HUES64 (cell line): Measurements from ENCODE around the gene DPP7.

Source experiments
- H3K27ac ChIP-seq: 2 replicates; pipeline ENCODE4 v1.7.0; 2013; ENCODE audit warnings: low read depth, low read length, inconsistent platforms
- H3K27me3 ChIP-seq: 2 replicates; pipeline ENCODE4 v1.6.1; 2013; ENCODE audit warnings: mild to moderate bottlenecking, low read length; ENCODE audit not compliant: insufficient read depth
- H3K36me3 ChIP-seq: 2 replicates; pipeline ENCODE4 v1.6.1; 2013; ENCODE audit warnings: mild to moderate bottlenecking, low read length; ENCODE audit not compliant: insufficient read depth
- H3K4me1 ChIP-seq: 2 replicates; pipeline ENCODE4 v1.6.1; 2013; ENCODE audit warnings: mild to moderate bottlenecking, low read length, moderate library complexity; ENCODE audit not compliant: insufficient read depth
- H3K4me3 ChIP-seq: 2 replicates; pipeline ENCODE4 v1.5.1; 2013; ENCODE audit warnings: mild to moderate bottlenecking, low read length, moderate library complexity
- H3K9ac ChIP-seq: 2 replicates; pipeline ENCODE4 v1.6.1; 2013; ENCODE audit warnings: mild to moderate bottlenecking, low read depth, low read length
- H3K9me3 ChIP-seq: 2 replicates; pipeline ENCODE4 v1.6.1; 2013; ENCODE audit warnings: low read depth, low read length; ENCODE audit not compliant: insufficient read depth
- WGBS: fragments of 150-250, 120-280 bp; methylation state at CpG from one replicate; pipeline ENCODE4 v1.1.7; 2013; ENCODE audit warnings: missing lambda C conversion rate; 5-methylcytosine and 5-hydroxymethylcytosine counted together

The DPP7 gene

DNA sequence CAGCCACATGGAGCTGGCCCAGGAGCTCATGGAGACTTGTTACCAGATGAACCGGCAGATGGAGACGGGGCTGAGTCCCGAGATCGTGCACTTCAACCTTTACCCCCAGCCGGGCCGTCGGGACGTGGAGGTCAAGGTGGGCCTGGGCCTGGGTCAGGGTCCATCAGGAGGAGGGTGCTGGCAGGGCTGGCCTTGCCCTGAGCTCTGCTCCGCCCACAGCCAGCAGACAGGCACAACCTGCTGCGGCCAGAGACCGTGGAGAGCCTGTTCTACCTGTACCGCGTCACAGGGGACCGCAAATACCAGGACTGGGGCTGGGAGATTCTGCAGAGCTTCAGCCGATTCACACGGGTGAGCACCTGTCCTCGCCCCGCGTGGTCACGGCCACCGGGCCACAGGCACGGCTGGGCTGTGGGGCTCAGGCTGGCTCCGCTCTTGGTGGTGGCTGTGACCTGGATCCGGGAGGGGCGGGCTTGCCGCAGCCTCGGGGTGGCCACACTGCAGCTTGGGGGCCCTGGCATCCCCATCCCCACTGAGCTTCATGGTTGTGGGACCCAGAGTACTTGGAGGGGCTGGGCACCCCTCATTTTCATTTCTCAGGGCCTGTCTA lies 7.1 kb downstream of the DPP7 start:
- Histone ChIP-seq H3K27me3 (no peaks in the 10 kb centered on the region), H3K9ac (no peak overlapping the region), H3K27ac (no peak overlapping the region), H3K36me3 (peaks cover 59% of the 10 kb centered on the region), H3K4me3 (no peak overlapping the region), H3K4me1 (no peaks in the 10 kb centered on the region), H3K9me3 (0 out of 2 replicates have a peak, but pooled peaks cover 5% of the 10 kb centered on the region)
- WGBS = 96% methylated on average over 27 of the region's 27 CpGs

- Histone ChIP-seq H3K27me3 (no peaks in the 10 kb centered on the region), H3K4me3 (no peak overlapping the region), H3K27ac (no peak overlapping the region), H3K9ac (no peak overlapping the region), H3K4me1 (no peaks in the 10 kb centered on the region), H3K9me3 (0 out of 2 replicates have a peak, but pooled peaks cover 11% of the 10 kb centered on the region), H3K36me3 (peaks cover 65% of the 10 kb centered on the region)
- WGBS = 95% methylated on average over 27 of the region's 27 CpGs
These were observed 7.8 kb downstream of the DPP7 start for GRCh38 chr9:137106662-137107250.

GRCh38 chr9:137105814-137106661 lies 8.5 kb downstream of the DPP7 start:
- WGBS = 94% methylated on average over 31 of the region's 31 CpGs
- Histone ChIP-seq H3K4me1 (no peaks in the 10 kb centered on the region), H3K27ac (no peak overlapping the region), H3K9ac (no peak overlapping the region), H3K27me3 (no peaks in the 10 kb centered on the region), H3K36me3 (peaks cover 72% of the 10 kb centered on the region), H3K4me3 (no peak overlapping the region), H3K9me3 (0 out of 2 replicates have a peak, but pooled peaks cover 11% of the 10 kb centered on the region)

DNA sequence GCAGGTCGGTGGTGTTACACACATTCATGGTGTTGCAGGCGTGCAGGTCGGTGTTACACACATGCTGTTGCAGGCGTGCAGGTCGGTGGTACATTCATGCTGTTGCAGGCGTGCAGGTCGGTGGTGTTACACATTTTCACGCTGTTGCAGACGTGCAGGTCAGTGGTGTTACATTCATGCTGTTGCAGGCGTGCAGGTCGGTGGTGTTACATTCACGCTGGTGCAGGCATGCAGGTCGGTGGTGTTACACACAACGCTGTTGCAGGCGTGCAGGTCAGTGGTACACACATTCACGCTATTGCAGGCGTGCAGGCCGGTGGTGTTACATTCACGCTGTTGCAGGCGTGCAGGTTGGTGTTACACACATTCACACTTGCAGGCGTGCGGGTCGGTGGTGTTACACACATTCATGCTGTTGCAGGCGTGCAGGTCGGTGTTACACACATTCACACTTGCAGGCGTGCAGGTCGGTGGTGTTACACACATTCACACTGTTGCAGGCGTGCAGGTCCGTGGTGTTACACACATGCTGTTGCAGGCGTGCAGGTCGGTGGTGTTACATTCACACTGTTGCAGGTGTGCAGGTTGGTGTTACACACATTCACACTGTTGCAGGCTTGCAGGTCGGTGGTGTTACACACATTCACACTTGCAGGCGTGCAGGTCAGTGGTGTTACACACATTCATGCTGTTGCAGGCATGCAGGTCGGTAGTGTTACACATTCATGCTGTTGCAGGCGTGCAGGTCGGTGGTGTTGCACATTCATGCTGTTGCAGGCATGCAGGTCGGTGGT lies 11.1 kb downstream of the DPP7 start:
- no peak overlapping the region for H3K4me3 ChIP-seq
- H3K27ac ChIP-seq = no peak overlapping the region
- H3K9ac ChIP-seq = no peak overlapping the region
- H3K4me1 ChIP-seq = no peaks in the 10 kb centered on the region
- no peaks in the 10 kb centered on the region for H3K27me3 ChIP-seq
- peaks cover 86% of the 10 kb centered on the region for H3K36me3 ChIP-seq
- WGBS = 93% methylated on average over 37 of the region's 37 CpGs
- H3K9me3 ChIP-seq = 0 out of 2 replicates have a peak, but pooled peaks cover 11% of the 10 kb centered on the region

DNA sequence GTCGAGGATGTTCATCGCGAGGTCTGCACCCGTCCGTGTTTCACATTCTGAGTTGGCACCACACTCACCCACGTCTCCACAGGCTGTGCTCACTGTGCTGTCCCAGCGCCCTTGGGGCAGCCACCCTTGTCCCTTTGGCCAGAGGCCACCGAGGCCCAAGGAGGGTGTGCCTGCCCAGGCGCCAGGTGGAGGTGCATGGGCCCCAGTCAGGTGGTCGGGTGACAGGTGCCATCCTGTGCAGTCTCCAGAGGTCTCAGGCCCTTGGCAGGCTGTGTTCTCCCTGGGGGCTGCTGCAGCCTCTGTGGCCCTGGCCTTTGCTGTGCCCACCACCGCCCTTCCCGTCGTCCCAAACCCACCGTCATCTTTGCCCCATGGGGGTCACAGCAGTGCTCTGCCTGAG lies 15.3 kb downstream of the DPP7 start:
- H3K27ac ChIP-seq = no peak overlapping the region
- H3K36me3 ChIP-seq = peaks cover 76% of the 10 kb centered on the region
- H3K9me3 ChIP-seq = 0 out of 2 replicates have a peak, but pooled peaks cover 11% of the 10 kb centered on the region
- no peak overlapping the region for H3K9ac ChIP-seq
- no peaks in the 10 kb centered on the region for H3K4me1 ChIP-seq
- no peaks in the 10 kb centered on the region for H3K27me3 ChIP-seq
- no peak overlapping the region for H3K4me3 ChIP-seq
- 97% methylated on average over 14 of the region's 14 CpGs for WGBS

- Histone ChIP-seq H3K27me3 (no peaks in the 10 kb centered on the region), H3K9ac (no peak overlapping the region), H3K27ac (no peak overlapping the region), H3K4me1 (no peaks in the 10 kb centered on the region), H3K36me3 (peaks cover 65% of the 10 kb centered on the region), H3K9me3 (0 out of 2 replicates have a peak, but pooled peaks cover 11% of the 10 kb centered on the region), H3K4me3 (no peak overlapping the region)
- 94% methylated on average over 20 of the region's 20 CpGs for WGBS
These were observed 16.6 kb downstream of the DPP7 start for GRCh38 chr9:137097761-137098462.

- Histone ChIP-seq H3K36me3 (peaks cover 64% of the 10 kb centered on the region), H3K27me3 (no peaks in the 10 kb centered on the region), H3K27ac (no peak overlapping the region), H3K9me3 (0 out of 2 replicates have a peak, but pooled peaks cover 2% of the 10 kb centered on the region), H3K4me1 (no peaks in the 10 kb centered on the region), H3K9ac (no peak overlapping the region), H3K4me3 (no peak overlapping the region)
- WGBS = 96% methylated on average over 31 of the region's 31 CpGs
These were observed 17.6 kb downstream of the DPP7 start for GRCh38 chr9:137096785-137097546.

DNA sequence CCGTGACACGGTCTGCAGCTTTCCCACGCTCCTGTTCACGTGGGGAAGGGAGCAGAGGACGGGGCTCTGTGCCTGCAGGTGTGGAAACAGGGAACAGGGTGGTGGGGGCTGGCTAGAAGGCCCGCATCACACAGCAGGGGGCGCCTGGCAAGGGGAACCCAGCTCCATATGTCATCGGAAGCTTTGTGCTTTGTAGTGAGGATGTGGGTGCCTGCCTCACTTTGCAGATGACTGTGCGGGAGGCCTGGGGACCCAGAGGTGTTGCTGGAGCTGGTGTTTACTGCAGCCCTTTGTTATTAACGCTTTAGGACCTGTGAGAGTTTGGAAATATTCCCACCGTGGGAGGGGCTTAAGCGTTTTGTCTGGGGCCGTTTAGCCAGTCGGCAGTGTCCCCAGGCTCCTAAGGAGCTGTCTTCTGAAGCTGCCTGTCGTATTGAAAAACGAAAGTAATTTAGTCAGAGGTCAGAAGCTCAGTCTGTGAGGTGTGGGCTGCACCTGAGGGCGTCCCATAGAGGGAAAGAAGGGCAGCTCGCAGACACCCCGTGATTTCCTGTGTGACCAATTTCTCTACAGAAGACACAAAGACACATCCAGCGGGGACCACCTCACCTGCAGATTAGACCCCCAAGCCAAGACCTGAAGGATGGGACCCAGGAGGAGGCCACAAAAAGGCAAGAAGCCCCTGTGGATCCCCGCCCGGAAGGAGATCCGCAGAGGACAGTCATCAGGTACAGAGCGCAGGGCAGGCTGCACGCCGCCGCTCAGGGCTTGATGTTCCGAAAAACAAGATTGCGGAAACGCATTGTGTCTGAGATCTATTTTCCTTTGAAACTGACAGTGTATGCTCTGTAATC lies 18.6 kb downstream of the DPP7 start:
- no peaks in the 10 kb centered on the region for H3K4me1 ChIP-seq
- H3K9me3 ChIP-seq = no peaks in the 10 kb centered on the region
- 88% methylated on average over 30 of the region's 30 CpGs for WGBS
- no peaks in the 10 kb centered on the region for H3K27me3 ChIP-seq
- H3K9ac ChIP-seq = no peak overlapping the region
- no peak overlapping the region for H3K4me3 ChIP-seq
- H3K27ac ChIP-seq = no peak overlapping the region
- H3K36me3 ChIP-seq = peaks cover 56% of the 10 kb centered on the region

DNA sequence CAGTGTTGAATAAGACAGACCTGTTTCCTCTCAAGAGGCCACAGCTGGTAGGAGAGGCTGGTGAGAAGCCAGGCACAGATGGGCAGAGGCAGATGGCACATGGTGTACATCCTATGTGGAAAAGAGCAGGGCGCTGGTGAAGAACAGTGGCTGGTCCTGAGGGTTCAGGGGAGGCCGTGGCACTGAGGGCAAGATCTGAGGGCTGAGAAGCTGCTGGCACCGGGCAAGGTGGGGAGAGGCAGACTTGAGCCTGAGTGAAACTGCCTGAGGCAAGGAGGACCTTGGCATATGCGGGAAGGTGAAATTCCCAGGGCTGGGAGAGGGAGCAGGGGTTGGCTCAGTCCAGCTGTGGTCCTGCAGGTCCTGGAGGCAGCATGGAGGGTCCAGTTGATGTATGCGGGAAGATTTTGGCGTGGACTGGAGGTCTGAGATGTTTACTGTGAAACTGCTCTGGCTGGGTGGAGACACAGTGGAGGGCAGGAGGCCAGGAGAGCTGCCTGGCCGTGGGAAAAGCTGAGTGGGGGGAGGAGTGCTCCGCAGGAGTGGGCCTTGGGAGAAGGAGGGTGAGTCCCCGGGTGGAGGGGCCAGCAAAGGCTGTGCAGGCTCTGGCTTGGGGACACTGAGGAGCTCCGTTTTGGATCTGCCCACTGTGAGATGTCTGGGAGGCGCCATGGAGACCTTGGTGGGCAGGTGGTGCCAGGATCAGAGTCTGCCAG lies 25.1 kb downstream of the DPP7 start:
- H3K4me3 ChIP-seq = no peak overlapping the region
- no peak overlapping the region for H3K9ac ChIP-seq
- H3K27me3 ChIP-seq = peaks cover 5% of the 10 kb centered on the region
- WGBS = 90% methylated on average over 11 of the region's 11 CpGs
- H3K27ac ChIP-seq = no peak overlapping the region
- H3K4me1 ChIP-seq = peaks cover 7% of the 10 kb centered on the region
- H3K36me3 ChIP-seq = peaks cover 29% of the 10 kb centered on the region
- H3K9me3 ChIP-seq = no peaks in the 10 kb centered on the region
